SK-N-SH treated with all-trans-retinoic acid at 6 μM for 48 hours (cell line): ENCODE measurements around the gene GRIK2.
A peak's percentile ranks its signal among the peaks of the same experiment; 100 is the strongest.

Source experiments
- ATAC-seq: fragments of 200-7000 bp; cut with Tn5 transposase; 3 replicates; pipeline ENCODE4 v1.9.1; 2020; ENCODE audit warnings: mild to moderate bottlenecking, moderate library complexity
- ARNTL ChIP-seq: fragments of 450-650 bp; formaldehyde crosslinking; IDR thresholded peaks from 2 replicates; pipeline ENCODE4 v1.5.0; 2020; ENCODE audit warnings: low read depth, mild to moderate bottlenecking, moderate library complexity, borderline replicate concordance
- BACH2 ChIP-seq: fragments of 250-450 bp; sonication (Bioruptor Pico); IDR thresholded peaks from 2 replicates; pipeline ENCODE4 v1.9.0; 2021; ENCODE audit warnings: mild to moderate bottlenecking, borderline replicate concordance
- CSDC2 ChIP-seq: fragments of 250-450 bp; sonication (Bioruptor Pico); IDR thresholded peaks from 2 replicates; pipeline ENCODE4 v1.5.0; 2020; ENCODE audit warnings: mild to moderate bottlenecking, moderate library complexity
- ESRRG ChIP-seq: fragments of 250-450 bp; sonication (Bioruptor Pico); IDR thresholded peaks from 2 replicates; pipeline ENCODE4 v1.6.1; 2021; ENCODE audit warnings: mild to moderate bottlenecking
- ISL1 ChIP-seq: fragments of 250-450 bp; sonication (Bioruptor Pico); IDR thresholded peaks from 2 replicates; pipeline ENCODE4 v2.1.2; 2022; ENCODE audit warnings: mild to moderate bottlenecking, moderate library complexity
- OSR1 ChIP-seq: fragments of 250-450 bp; sonication (Bioruptor Pico); IDR thresholded peaks from 2 replicates; pipeline ENCODE4 v1.8.0; 2022; ENCODE audit warnings: moderate library complexity, mild to moderate bottlenecking, inconsistent platforms
- PATZ1 ChIP-seq: fragments of 250-450 bp; sonication (Bioruptor Pico); IDR thresholded peaks from 2 replicates; pipeline ENCODE4 v1.8.0; 2020; ENCODE audit warnings: mild to moderate bottlenecking, moderate library complexity, borderline replicate concordance
- POU6F1 ChIP-seq: fragments of 250-450 bp; sonication (Bioruptor Pico); IDR thresholded peaks from 2 replicates; pipeline ENCODE4 v1.8.0; 2021; ENCODE audit warnings: low read depth, mild to moderate bottlenecking, moderate library complexity, borderline replicate concordance
- PPARA ChIP-seq: fragments of 250-450 bp; sonication (Bioruptor Pico); IDR thresholded peaks from 2 replicates; pipeline ENCODE4 v1.5.0; 2020; ENCODE audit warnings: mild to moderate bottlenecking, borderline replicate concordance
- RARB ChIP-seq: fragments of 250-450 bp; sonication (Bioruptor Pico); IDR thresholded peaks from 2 replicates; pipeline ENCODE4 v1.8.0; 2021; ENCODE audit warnings: mild to moderate bottlenecking, moderate library complexity
- TCF4 ChIP-seq: fragments of 250-450 bp; sonication (Bioruptor Pico); IDR thresholded peaks from 2 replicates; pipeline ENCODE4 v1.8.0; 2021; ENCODE audit warnings: mild to moderate bottlenecking, moderate library complexity, borderline replicate concordance
- TSHZ2 ChIP-seq: fragments of 250-450 bp; sonication (Bioruptor Pico); IDR thresholded peaks from 2 replicates; pipeline ENCODE4 v1.5.0; 2020; ENCODE audit warnings: mild to moderate bottlenecking, moderate library complexity
- ZFP3 ChIP-seq: fragments of 250-450 bp; sonication (Bioruptor Pico); IDR thresholded peaks from 2 replicates; pipeline ENCODE4 v1.5.0; 2020; ENCODE audit warnings: mild to moderate bottlenecking, moderate library complexity
- ZFP30 ChIP-seq: fragments of 450-650 bp; formaldehyde crosslinking; IDR thresholded peaks from 2 replicates; pipeline ENCODE4 v1.5.0; 2022; ENCODE audit warnings: mild to moderate bottlenecking, moderate library complexity
- ZNF565 ChIP-seq: fragments of 450-650 bp; formaldehyde crosslinking; conservative IDR thresholded peaks from 2 replicates; pipeline ENCODE4 v1.5.0; 2020; ENCODE audit warnings: low read depth, mild to moderate bottlenecking, moderate library complexity
- ZNF70 ChIP-seq: fragments of 450-650 bp; formaldehyde crosslinking; IDR thresholded peaks from 2 replicates; pipeline ENCODE4 v1.5.0; 2020; ENCODE audit warnings: mild to moderate bottlenecking, moderate library complexity

GRIK2 gene

GRCh38 chr6:101676187-101676586 lies 282.7 kb downstream of the GRIK2 start:
- TF ChIP-seq BACH2 (CRISPR knock-in tag) (no peak), ZNF70 (CRISPR knock-in tag) (no peak), ZFP30 (no peak), ZFP3 (CRISPR knock-in tag) (no peak), ESRRG (CRISPR knock-in tag) (no peak), TCF4 (CRISPR knock-in tag) (no peak), ARNTL (no peak), POU6F1 (CRISPR knock-in tag) (no peak), CSDC2 (CRISPR knock-in tag) (no peak), PATZ1 (CRISPR knock-in tag) (no peak), ISL1 (CRISPR knock-in tag) (no peak)
- TF ChIP-seq, all 23 proteins: peak for 0
- ATAC-seq, result no peak

GRCh38 chr6:101682937-101683336 lies 289.4 kb downstream of the GRIK2 start:
- ATAC-seq, result no peak
- TF ChIP-seq CSDC2 (CRISPR knock-in tag) (no peak), PATZ1 (CRISPR knock-in tag) (no peak), PPARA (CRISPR knock-in tag) (no peak), ZFP30 (no peak), ZNF565 (no peak), OSR1 (CRISPR knock-in tag) (no peak), RARB (CRISPR knock-in tag) (no peak), ZFP3 (CRISPR knock-in tag) (no peak), BACH2 (CRISPR knock-in tag) (no peak)

- ATAC-seq, result no peak
- no peak for TF ChIP-seq PATZ1 (CRISPR knock-in tag)
- TF ChIP-seq ISL1 (CRISPR knock-in tag), result peak; percentile 54; the same call in 1 of the 2 replicates
Measured at GRCh38 chr6:101683884-101684283, 290.4 kb downstream of the GRIK2 start.

GRCh38 chr6:101686653-101687052 lies 293.1 kb downstream of the GRIK2 start:
- no peak for ATAC-seq
- TF ChIP-seq RARB (CRISPR knock-in tag), result no peak
- no peak for TF ChIP-seq ARNTL
- TF ChIP-seq PATZ1 (CRISPR knock-in tag), result no peak
- no peak for TF ChIP-seq TSHZ2 (CRISPR knock-in tag)
- no peak for TF ChIP-seq ISL1 (CRISPR knock-in tag)
